Measurements from ENCODE around the gene ARNT2.

Gene ARNT2

GRCh38 chr15:80568298-80568697 lies 164.1 kb downstream of the ARNT2 start:
- Histone ChIP-seq H3K27me3 (ENCODE audit: insufficient read depth, low read depth) (no peaks in the 10 kb centered on the region), H3K79me2 (ENCODE audit: insufficient read depth, low read depth) (no peaks in the 10 kb centered on the region), H3K27ac (no peak overlapping the region), H3K4me1 (ENCODE audit: low read depth, poor library complexity, severe bottlenecking) (no peaks in the 10 kb centered on the region), H3K4me2 (no peak overlapping the region), H3K36me3 (ENCODE audit: insufficient read depth) (no peaks in the 10 kb centered on the region), H3K4me3 (IDR thresholded peaks at IDR 0.05; ENCODE audit: insufficient read depth, low read depth, low read length) (no peak overlapping the region), H3K9ac (no peak overlapping the region), H4K20me1 (ENCODE audit: insufficient read depth) (no peaks in the 10 kb centered on the region), H2AFZ (ENCODE audit: low read depth) (no peak overlapping the region)
- TF ChIP-seq CTCF (conservative IDR thresholded peaks at IDR 0.05; ENCODE audit: low read depth, low read length), result no peak

DNA sequence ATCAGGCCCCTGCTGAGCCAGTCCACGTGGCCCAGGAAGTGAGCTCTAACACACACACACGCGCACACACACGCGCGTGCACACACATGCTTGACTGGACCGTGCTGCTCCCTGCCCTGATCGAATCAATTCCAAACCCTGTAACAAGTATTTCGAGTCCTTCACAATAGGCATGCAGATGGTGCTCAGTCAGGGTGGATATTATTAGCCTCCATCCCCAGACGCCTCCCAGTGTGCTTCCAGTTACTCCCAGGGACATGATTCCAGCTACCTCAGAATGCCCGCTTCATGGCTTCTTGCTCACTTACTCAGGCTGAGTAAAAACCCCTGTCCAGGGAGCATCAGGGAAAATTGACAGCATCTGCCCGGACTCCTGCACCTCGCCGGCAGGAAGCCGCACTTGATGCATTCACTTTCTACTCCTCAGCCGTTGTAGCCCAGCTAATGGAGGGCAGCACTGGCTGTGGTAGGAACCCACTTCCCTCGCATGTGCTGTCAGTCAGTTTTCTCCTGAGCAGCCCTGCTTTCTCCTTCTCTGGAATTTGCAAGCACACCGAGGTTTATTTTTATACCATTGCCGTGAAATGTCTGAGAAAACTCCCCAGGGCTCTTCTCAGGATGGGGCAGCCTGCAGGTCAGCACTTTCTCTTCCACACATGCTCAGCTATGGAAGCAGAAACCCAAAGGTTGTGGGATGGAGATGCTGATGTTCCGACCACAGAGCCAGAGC lies 164.9 kb downstream of the ARNT2 start:
- Histone ChIP-seq H4K20me1 (ENCODE audit: insufficient read depth) (no peaks in the 10 kb centered on the region), H3K79me2 (ENCODE audit: insufficient read depth, low read depth) (no peaks in the 10 kb centered on the region), H3K9ac (no peak overlapping the region), H3K27me3 (ENCODE audit: insufficient read depth, low read depth) (no peaks in the 10 kb centered on the region), H3K4me2 (no peak overlapping the region), H3K27ac (no peak overlapping the region), H3K4me1 (ENCODE audit: low read depth, poor library complexity, severe bottlenecking) (no peaks in the 10 kb centered on the region), H3K4me3 (IDR thresholded peaks at IDR 0.05; ENCODE audit: insufficient read depth, low read depth, low read length) (no peak overlapping the region), H2AFZ (ENCODE audit: low read depth) (no peak overlapping the region), H3K36me3 (ENCODE audit: insufficient read depth) (no peaks in the 10 kb centered on the region)
- no peak for TF ChIP-seq CTCF (conservative IDR thresholded peaks at IDR 0.05; ENCODE audit: low read depth, low read length)

DNA sequence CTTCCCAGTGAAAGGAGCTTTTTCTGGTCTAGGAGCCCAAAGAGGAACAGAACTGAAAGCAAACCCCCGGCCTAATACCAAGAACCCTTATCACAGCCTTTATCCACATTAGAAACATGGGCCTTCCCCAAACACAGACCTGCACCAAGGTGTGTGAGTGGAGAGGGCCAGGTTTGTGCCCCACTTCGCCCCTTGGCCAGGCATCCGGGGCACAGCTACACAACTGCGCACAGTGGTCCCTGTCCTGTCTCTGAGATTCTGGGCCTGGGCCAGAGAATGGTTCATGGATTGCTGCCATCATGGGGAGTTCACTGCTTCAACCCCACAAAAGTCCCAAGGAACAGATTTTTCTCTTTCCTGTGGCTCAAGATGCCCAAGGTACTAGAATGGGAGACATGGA lies 165.5 kb downstream of the ARNT2 start:
- H3K36me3 ChIP-seq (ENCODE audit: insufficient read depth), result no peaks in the 10 kb centered on the region
- H3K4me2 ChIP-seq, result no peak overlapping the region
- no peak overlapping the region for H2AFZ ChIP-seq (ENCODE audit: low read depth)
- no peaks in the 10 kb centered on the region for H4K20me1 ChIP-seq (ENCODE audit: insufficient read depth)
- no peak overlapping the region for H3K27ac ChIP-seq
- no peak for TF ChIP-seq CTCF (conservative IDR thresholded peaks at IDR 0.05; ENCODE audit: low read depth, low read length)
- H3K4me3 ChIP-seq (IDR thresholded peaks at IDR 0.05; ENCODE audit: insufficient read depth, low read depth, low read length), result no peak overlapping the region
- H3K79me2 ChIP-seq (ENCODE audit: insufficient read depth, low read depth), result no peaks in the 10 kb centered on the region
- H3K4me1 ChIP-seq (ENCODE audit: low read depth, poor library complexity, severe bottlenecking), result no peaks in the 10 kb centered on the region
- no peak overlapping the region for H3K9ac ChIP-seq
- no peaks in the 10 kb centered on the region for H3K27me3 ChIP-seq (ENCODE audit: insufficient read depth, low read depth)

DNA sequence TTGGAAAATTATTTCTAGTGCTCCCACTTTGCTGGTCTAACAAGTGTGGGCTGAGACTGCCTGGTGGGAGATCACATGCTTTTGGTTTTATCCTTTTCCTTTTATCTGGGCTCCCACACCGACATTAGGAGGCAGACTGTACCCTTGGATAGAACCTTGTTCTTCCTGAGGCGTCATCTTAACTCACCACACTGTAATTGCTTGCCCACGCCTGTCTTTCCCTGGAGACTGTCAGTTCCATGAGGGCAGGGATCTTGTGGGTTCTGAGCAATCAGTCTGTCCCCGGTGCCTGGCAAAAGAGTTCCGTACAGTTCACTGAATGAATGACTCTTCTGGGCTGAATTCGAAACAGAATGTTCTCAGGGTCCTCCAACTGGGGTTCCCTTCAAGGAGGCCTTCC lies 166.4 kb downstream of the ARNT2 start:
- Histone ChIP-seq H3K36me3 (ENCODE audit: insufficient read depth) (no peaks in the 10 kb centered on the region), H3K9ac (no peak overlapping the region), H3K27ac (no peak overlapping the region), H3K4me2 (no peak overlapping the region), H4K20me1 (ENCODE audit: insufficient read depth) (no peaks in the 10 kb centered on the region), H3K4me1 (ENCODE audit: low read depth, poor library complexity, severe bottlenecking) (no peaks in the 10 kb centered on the region), H3K27me3 (ENCODE audit: insufficient read depth, low read depth) (no peaks in the 10 kb centered on the region), H3K4me3 (IDR thresholded peaks at IDR 0.05; ENCODE audit: insufficient read depth, low read depth, low read length) (no peak overlapping the region), H2AFZ (ENCODE audit: low read depth) (no peak overlapping the region), H3K79me2 (ENCODE audit: insufficient read depth, low read depth) (no peaks in the 10 kb centered on the region)
- no peak for TF ChIP-seq CTCF (conservative IDR thresholded peaks at IDR 0.05; ENCODE audit: low read depth, low read length)

All from KMS-11 (cell line).